OCI-LY7 (cell line): ENCODE measurements around the gene SLC25A46. TPM values are rescaled to one million over a fixed set of nuclear protein-coding genes. Genes with fewer than 3 reads are reported as not detected.
"Not testable (repeated sequence)": the region's sequence is repeated elsewhere in the genome, so short reads cannot be mapped to it uniquely, and the experiment has no call there.

Source experiments
- BruUV-seq: library from RNA; stranded (reverse); fragments of 400-500 nt; replicated peaks from 2 replicates; lab custom pipeline; 2021; lab: Mats Ljungman, UMichigan
- CTCF ChIA-PET: fragments of 300-600 bp; sonication (Branson Sonifier 250); formaldehyde crosslinking; loops from one replicate; lab custom pipeline; 2022; ENCODE audit warnings: antibody characterized with exemption; ENCODE audit not compliant: unreplicated experiment; lab: Charles Lee
- POLR2A ChIA-PET: fragments of 300-600 bp; sonication (Branson Sonifier 250); formaldehyde crosslinking; loops from one replicate; lab custom pipeline; 2022; ENCODE audit warnings: antibody characterized with exemption; lab: Charles Lee
- DNase-seq: peaks from one replicate; pipeline ENCODE4 v3.0.0-alpha.2; 2015; ENCODE audit warnings: low spot score
- H2AFZ ChIP-seq: fragments of 200-600 bp; sonication (generic), shearing (Covaris generic); 2 replicates; pipeline ENCODE4 v1.6.1; 2014; ENCODE audit warnings: mild to moderate bottlenecking, antibody characterized with exemption, low read length, moderate library complexity
- H3K27ac ChIP-seq: fragments of 200-600 bp; sonication (generic); 2 replicates; pipeline ENCODE4 v1.5.1; 2014; ENCODE audit warnings: mixed run types, low read depth, mild to moderate bottlenecking, moderate library complexity, low read length, inconsistent platforms; ENCODE audit not compliant: poor library complexity, severe bottlenecking
- H3K36me3 ChIP-seq: fragments of 200-600 bp; sonication (generic); 2 replicates; pipeline ENCODE4 v1.6.1; 2014; ENCODE audit warnings: mild to moderate bottlenecking, antibody characterized with exemption, low read length, moderate library complexity, mixed read lengths; ENCODE audit not compliant: insufficient read depth
- H3K4me1 ChIP-seq: fragments of 200-600 bp; sonication (generic); 2 replicates; pipeline ENCODE4 v1.5.1; 2014; ENCODE audit warnings: mild to moderate bottlenecking, low read length; ENCODE audit not compliant: insufficient read depth, poor library complexity, severe bottlenecking
- H3K4me2 ChIP-seq: fragments of 200-600 bp; sonication (generic); 2 replicates; pipeline ENCODE4 v1.6.1; 2014; ENCODE audit warnings: mild to moderate bottlenecking, low read length
- H3K4me3 ChIP-seq: fragments of 200-600 bp; sonication (generic); 2 replicates; pipeline ENCODE4 v1.5.1; 2014; ENCODE audit warnings: mild to moderate bottlenecking, low read depth, low read length; ENCODE audit not compliant: poor library complexity, severe bottlenecking
- H3K79me2 ChIP-seq: fragments of 200-600 bp; sonication (generic); 2 replicates; pipeline ENCODE4 v1.6.1; 2016; ENCODE audit warnings: low read depth, mild to moderate bottlenecking, low read length, moderate library complexity, mixed read lengths; ENCODE audit not compliant: insufficient read depth
- H3K9me2 ChIP-seq: fragments of 200-600 bp; sonication (generic); 2 replicates; pipeline ENCODE4 v1.6.1; 2016; ENCODE audit warnings: mild to moderate bottlenecking, low read length, mixed read lengths; ENCODE audit not compliant: insufficient read depth
- H3K9me3 ChIP-seq: fragments of 200-600 bp; sonication (generic); 2 replicates; pipeline ENCODE4 v1.6.1; 2014; ENCODE audit warnings: mild to moderate bottlenecking, mixed run types, low read length, mixed read lengths
- H4K20me1 ChIP-seq: fragments of 200-600 bp; sonication (generic); 2 replicates; pipeline ENCODE4 v1.6.1; 2014; ENCODE audit warnings: mild to moderate bottlenecking, antibody characterized with exemption, low read length, moderate library complexity, mixed read lengths; ENCODE audit not compliant: insufficient read depth
- CTCF ChIP-seq: fragments of 200-600 bp; sonication (generic); conservative IDR thresholded peaks from 2 replicates; pipeline ENCODE4 v1.5.1; 2014; ENCODE audit warnings: mild to moderate bottlenecking, antibody characterized with exemption, low read length, moderate library complexity, mixed read lengths
- EZH2phosphoT487 ChIP-seq: fragments of 200-600 bp; sonication (generic); IDR thresholded peaks from 2 replicates; pipeline ENCODE4 v1.6.1; 2018; ENCODE audit warnings: low read depth, borderline replicate concordance, mild to moderate bottlenecking, mixed run types, antibody characterized with exemption, low read length, moderate library complexity, mixed read lengths
- intact Hi-C: fragments of 100-400 bp; cut with micrococcal nuclease; formaldehyde crosslinking; loops from one replicate; pipeline ENCODE4 v1.10.0; 2022; ENCODE audit not compliant: unreplicated experiment
- total RNA-seq, 2 experiments: library from RNA; depleted of rRNA in 1 of 2; stranded (reverse); fragments of >200 nt in 1 of 2; shearing (Covaris generic) in 1 of 2; gene quantifications; 2 replicates each; pipeline ENCODE4 v1.2.3, GENCODE V29; 2014 to 2022

SLC25A46 gene
- total RNA-seq, 2 experiments from 2014 or later = 37.8 to 49.2 TPM

GRCh38 chr5:110726249-110727024, 12.4 kb upstream of the SLC25A46 start, which contains the start of gene TMEM232:
Gene TMEM232, minus strand, starts transcription at chr5:110726671. Its CDS starts 59,319 bp downstream, at chr5:110667352.
- TF ChIP-seq EZH2phosphoT487 (no peak), CTCF (no peak)
- ChIA-PET CTCF (interaction anchor here (0.6 kb wide), 1 partner anchor 10 kb away, joined by 3 read pairs; no protein-coding TSS in a partner anchor), POLR2A (no interaction called here)
- H2AFZ ChIP-seq = peak within 1 kb of the TSS; percentile 92
- no peaks in the 10 kb centered on the region for H3K36me3 ChIP-seq
- H3K4me2 ChIP-seq = peak within 1 kb of the TSS; percentile 62; the same call in 1 of the 2 replicates
- peak within 1 kb of the TSS; percentile 25 for H3K4me3 ChIP-seq
- no peaks in the 10 kb centered on the region for H3K4me1 ChIP-seq
- H4K20me1 ChIP-seq = no peaks in the 10 kb centered on the region
- H3K9me2 ChIP-seq = no peaks in the 10 kb centered on the region
- intact Hi-C loops = no loop called here
- DNase-seq = peak; percentile 16
- no peak within 1 kb of the TSS for H3K27ac ChIP-seq
- no peaks in the 10 kb centered on the region for H3K9me3 ChIP-seq
- no peaks in the 10 kb centered on the region for H3K79me2 ChIP-seq
- BruUV-seq = no TSS peak

GRCh38 chr5:110727025-110727314, 11.8 kb upstream of the SLC25A46 start:
- no TSS peak for BruUV-seq
- peak; percentile 4 for DNase-seq
- H3K27ac ChIP-seq = no peak overlapping the region
- TF ChIP-seq CTCF (peak; percentile 33; the same call in 1 of the 2 replicates), EZH2phosphoT487 (no peak)
- no peaks in the 10 kb centered on the region for H3K79me2 ChIP-seq
- H3K4me2 ChIP-seq = peak overlapping the region; percentile 62; the same call in 1 of the 2 replicates
- intact Hi-C loops = no loop called here
- ChIA-PET CTCF (interaction anchor here (0.6 kb wide), 1 partner anchor 10 kb away, joined by 3 read pairs; no protein-coding TSS in a partner anchor), POLR2A (no interaction called here)
- no peaks in the 10 kb centered on the region for H3K9me2 ChIP-seq
- H3K4me3 ChIP-seq = peak overlapping the region; percentile 25
- H2AFZ ChIP-seq = peak overlapping the region; percentile 92
- no peaks in the 10 kb centered on the region for H3K36me3 ChIP-seq
- H4K20me1 ChIP-seq = no peaks in the 10 kb centered on the region
- no peaks in the 10 kb centered on the region for H3K4me1 ChIP-seq
- no peaks in the 10 kb centered on the region for H3K9me3 ChIP-seq

DNA sequence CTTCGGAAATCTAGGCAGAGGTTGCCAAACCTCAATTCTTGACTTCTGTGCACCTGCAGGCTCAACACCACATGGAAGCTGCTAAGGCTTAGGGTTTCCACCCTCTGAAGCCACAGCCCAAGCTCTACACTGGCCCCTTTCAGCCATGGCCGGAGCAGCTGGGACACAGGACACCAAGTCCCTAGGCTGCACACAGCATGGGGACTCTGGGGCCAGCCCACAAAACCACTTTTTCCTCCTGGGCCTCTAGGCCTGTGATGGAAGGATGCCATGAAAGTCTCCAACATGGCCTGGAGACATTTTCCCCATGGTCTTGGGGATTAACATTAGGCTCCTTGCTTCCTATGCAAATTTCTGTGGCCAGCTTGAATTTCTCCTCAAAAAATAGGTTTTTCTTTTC, 7.3 kb upstream of the SLC25A46 start:
- H3K79me2 ChIP-seq, H3K36me3 ChIP-seq, POLR2A ChIA-PET, H3K27ac ChIP-seq, H2AFZ ChIP-seq, H4K20me1 ChIP-seq, H3K4me1 ChIP-seq, H3K9me2 ChIP-seq, H3K9me3 ChIP-seq, CTCF ChIA-PET, BruUV-seq, DNase-seq, H3K4me3 ChIP-seq, H3K4me2 ChIP-seq: not testable (repeated sequence)
- intact Hi-C loops = loop anchor here (5.0 to 10.0 kb wide), 2 partner anchors 781 to 1037 kb away; partner anchors contain the start of gene STARD4
